ENCODE measurements around the gene CCDC71.

CCDC71 gene

GRCh38 chr3:49157289-49157688, 8.8 kb downstream of the CCDC71 start:
- Histone ChIP-seq H3K27me3 (ENCODE audit: insufficient read depth, low read depth) (no peaks in the 10 kb centered on the region), H2AFZ (ENCODE audit: low read depth) (no peak overlapping the region)

GRCh38 chr3:49153349-49153912, 12.7 kb downstream of the CCDC71 start:
- H3K79me2 ChIP-seq (ENCODE audit: insufficient read depth, low read depth), result no peaks in the 10 kb centered on the region
- H3K9ac ChIP-seq, result no peak overlapping the region
- no peaks in the 10 kb centered on the region for H3K4me1 ChIP-seq (ENCODE audit: low read depth, poor library complexity, severe bottlenecking)
- no peaks in the 10 kb centered on the region for H3K27me3 ChIP-seq (ENCODE audit: insufficient read depth, low read depth)
- no peak for TF ChIP-seq CTCF (conservative IDR thresholded peaks at IDR 0.05; ENCODE audit: low read depth, low read length)
- H4K20me1 ChIP-seq (ENCODE audit: insufficient read depth), result no peaks in the 10 kb centered on the region
- H3K27ac ChIP-seq, result no peak overlapping the region
- H2AFZ ChIP-seq (ENCODE audit: low read depth), result no peak overlapping the region
- no peak overlapping the region for H3K4me3 ChIP-seq (IDR thresholded peaks at IDR 0.05; ENCODE audit: insufficient read depth, low read depth, low read length)
- no peak overlapping the region for H3K4me2 ChIP-seq
- no peaks in the 10 kb centered on the region for H3K36me3 ChIP-seq (ENCODE audit: insufficient read depth)

More at GRCh38 chr3:49157289-49157688, 8.8 kb downstream of the CCDC71 start:
- no peaks in the 10 kb centered on the region for H3K4me1 ChIP-seq (ENCODE audit: low read depth, poor library complexity, severe bottlenecking)
- TF ChIP-seq CTCF (conservative IDR thresholded peaks at IDR 0.05; ENCODE audit: low read depth, low read length), result no peak
- H3K4me3 ChIP-seq (IDR thresholded peaks at IDR 0.05; ENCODE audit: insufficient read depth, low read depth, low read length), result no peak overlapping the region
- H4K20me1 ChIP-seq (ENCODE audit: insufficient read depth), result no peaks in the 10 kb centered on the region
- no peaks in the 10 kb centered on the region for H3K79me2 ChIP-seq (ENCODE audit: insufficient read depth, low read depth)
- H3K9ac ChIP-seq, result no peak overlapping the region
- H3K27ac ChIP-seq, result no peak overlapping the region
- no peak overlapping the region for H3K4me2 ChIP-seq
- H3K36me3 ChIP-seq (ENCODE audit: insufficient read depth), result no peaks in the 10 kb centered on the region

- H3K36me3 ChIP-seq (ENCODE audit: insufficient read depth), result no peaks in the 10 kb centered on the region
- H3K79me2 ChIP-seq (ENCODE audit: insufficient read depth, low read depth), result no peaks in the 10 kb centered on the region
- no peak overlapping the region for H3K4me2 ChIP-seq
- no peak overlapping the region for H2AFZ ChIP-seq (ENCODE audit: low read depth)
- H4K20me1 ChIP-seq (ENCODE audit: insufficient read depth), result no peaks in the 10 kb centered on the region
- no peaks in the 10 kb centered on the region for H3K4me1 ChIP-seq (ENCODE audit: low read depth, poor library complexity, severe bottlenecking)
- no peak overlapping the region for H3K9ac ChIP-seq
- no peaks in the 10 kb centered on the region for H3K27me3 ChIP-seq (ENCODE audit: insufficient read depth, low read depth)
- H3K4me3 ChIP-seq (IDR thresholded peaks at IDR 0.05; ENCODE audit: insufficient read depth, low read depth, low read length), result no peak overlapping the region
- H3K27ac ChIP-seq, result no peak overlapping the region
- no peak for TF ChIP-seq CTCF (conservative IDR thresholded peaks at IDR 0.05; ENCODE audit: low read depth, low read length)
These were observed 14.5 kb downstream of the CCDC71 start for GRCh38 chr3:49151610-49152009.

- Histone ChIP-seq H3K36me3 (ENCODE audit: insufficient read depth) (no peaks in the 10 kb centered on the region), H3K4me2 (no peak overlapping the region), H3K27ac (no peak overlapping the region), H3K79me2 (ENCODE audit: insufficient read depth, low read depth) (no peaks in the 10 kb centered on the region), H3K4me3 (IDR thresholded peaks at IDR 0.05; ENCODE audit: insufficient read depth, low read depth, low read length) (no peak overlapping the region), H3K4me1 (ENCODE audit: low read depth, poor library complexity, severe bottlenecking) (no peaks in the 10 kb centered on the region), H2AFZ (ENCODE audit: low read depth) (no peak overlapping the region), H3K27me3 (ENCODE audit: insufficient read depth, low read depth) (no peaks in the 10 kb centered on the region), H3K9ac (no peak overlapping the region), H4K20me1 (ENCODE audit: insufficient read depth) (no peaks in the 10 kb centered on the region)
- TF ChIP-seq CTCF (conservative IDR thresholded peaks at IDR 0.05; ENCODE audit: low read depth, low read length), result no peak
These were observed 18.0 kb downstream of the CCDC71 start for GRCh38 chr3:49148159-49148558.

All from KMS-11 (cell line).